ENCODE data around the gene R3HDM1. TPM values are rescaled to one million over a fixed set of nuclear protein-coding genes. Genes with fewer than 3 reads are reported as not detected.

Gene R3HDM1
- total RNA-seq, 4 donors from 2014 or later = 13.7 to 22.3 (median 19.2) TPM

GRCh38 chr2:135676031-135676430, 144.7 kb downstream of the R3HDM1 start:
- TF ChIP-seq POLR2AphosphoS5 (IDR thresholded peaks at IDR 0.05) (no peak), POLR2A (IDR thresholded peaks at IDR 0.05) (no peak), CTCF (IDR thresholded peaks at IDR 0.05) (no peak), EP300 (IDR thresholded peaks at IDR 0.05; ENCODE audit: low read depth) (no peak)
- H3K36me3 ChIP-seq = peaks cover 0 to 19% (median 7%) of the 10 kb centered on the region in 4 donors
- 87 to 91% methylated on average over 2 to 3 of the region's 3 CpGs for WGBS, 2 donors (ENCODE audit: low coverage in 1 of 2)
- DNase-seq = no peak
- in situ Hi-C loops (cut with MboI; ENCODE audit: low pct_ligation_motif_present in 1 of 4, low pct_unique_long_range_greater_than_20kb in 1 of 4, low sequenced_read_pairs in 3 of 4) (no loop called here), intact Hi-C loops (cut with DNase I; ENCODE audit: low total_unique reads) (no loop called here)
- no peaks in the 10 kb centered on the region for H3K4me1 ChIP-seq
- H3K4me3 ChIP-seq = no peak overlapping the region
- no peaks in the 10 kb centered on the region for H3K9me3 ChIP-seq
- H3K27ac ChIP-seq = no peak overlapping the region
- no peaks in the 10 kb centered on the region for H3K27me3 ChIP-seq

GRCh38 chr2:135679125-135679524, 147.8 kb downstream of the R3HDM1 start:
- Histone ChIP-seq H3K4me1 (no peaks in the 10 kb centered on the region), H3K36me3 (peaks cover 0 to 15% (median 6%) of the 10 kb centered on the region in 4 donors), H3K27ac (no peak overlapping the region), H3K9me3 (no peaks in the 10 kb centered on the region), H3K27me3 (no peaks in the 10 kb centered on the region), H3K4me3 (no peak overlapping the region)
- intact Hi-C loops (cut with DNase I; ENCODE audit: low total_unique reads) (no loop called here), in situ Hi-C loops (cut with MboI; ENCODE audit: low pct_ligation_motif_present in 1 of 4, low pct_unique_long_range_greater_than_20kb in 1 of 4, low sequenced_read_pairs in 3 of 4) (no loop called here)
- DNase-seq = no peak
- 90 to 94% methylated on average over 2 of the region's 2 CpGs for WGBS, 2 donors (ENCODE audit: low coverage in 1 of 2)
- TF ChIP-seq EP300 (IDR thresholded peaks at IDR 0.05; ENCODE audit: low read depth) (no peak), CTCF (IDR thresholded peaks at IDR 0.05) (no peak), POLR2AphosphoS5 (IDR thresholded peaks at IDR 0.05) (no peak), POLR2A (IDR thresholded peaks at IDR 0.05) (no peak)

- intact Hi-C loops (cut with DNase I; ENCODE audit: low total_unique reads) = no loop called here
- Histone ChIP-seq H3K4me3 (no peak overlapping the region), H3K36me3 (peaks cover 0 to 4% (median 0%) of the 10 kb centered on the region in 4 donors), H3K4me1 (no peaks in the 10 kb centered on the region), H3K27ac (no peak overlapping the region), H3K27me3 (no peaks in the 10 kb centered on the region), H3K9me3 (no peaks in the 10 kb centered on the region)
- in situ Hi-C loops (cut with MboI; ENCODE audit: low pct_ligation_motif_present in 1 of 4, low pct_unique_long_range_greater_than_20kb in 1 of 4, low sequenced_read_pairs in 3 of 4) = no loop called here
- WGBS, 2 donors (ENCODE audit: low coverage in 1 of 2) = 86 to 92% methylated on average over 1 of the region's 1 CpG
- TF ChIP-seq POLR2A (IDR thresholded peaks at IDR 0.05) (no peak), EP300 (IDR thresholded peaks at IDR 0.05; ENCODE audit: low read depth) (no peak), CTCF (IDR thresholded peaks at IDR 0.05) (no peak), POLR2AphosphoS5 (IDR thresholded peaks at IDR 0.05) (no peak)
- DNase-seq = no peak
Observed at GRCh38 chr2:135685361-135685760, 154.1 kb downstream of the R3HDM1 start.

- no peaks in the 10 kb centered on the region for H3K27me3 ChIP-seq
- intact Hi-C loops (cut with DNase I; ENCODE audit: low total_unique reads) (no loop called here), in situ Hi-C loops (cut with MboI; ENCODE audit: low pct_ligation_motif_present in 1 of 4, low pct_unique_long_range_greater_than_20kb in 1 of 4, low sequenced_read_pairs in 3 of 4) (no loop called here)
- H3K27ac ChIP-seq = no peak overlapping the region
- H3K36me3 ChIP-seq = no peaks in the 10 kb centered on the region
- no peaks in the 10 kb centered on the region for H3K4me1 ChIP-seq
- TF ChIP-seq POLR2AphosphoS5 (IDR thresholded peaks at IDR 0.05) (no peak), EP300 (IDR thresholded peaks at IDR 0.05; ENCODE audit: low read depth) (no peak), CTCF (IDR thresholded peaks at IDR 0.05) (no peak), POLR2A (IDR thresholded peaks at IDR 0.05) (no peak)
- DNase-seq = no peak
- no peaks in the 10 kb centered on the region for H3K9me3 ChIP-seq
- H3K4me3 ChIP-seq = no peak overlapping the region
Observed at GRCh38 chr2:135688978-135689377, 157.7 kb downstream of the R3HDM1 start.
